HUES48 (cell line): ENCODE results near the gene C9orf152.

Source experiments
- H3K27ac ChIP-seq: one replicate; pipeline ENCODE4 v1.7.0; 2013; ENCODE audit warnings: low read depth, low read length, inconsistent platforms
- H3K27me3 ChIP-seq: 2 replicates; pipeline ENCODE4 v1.6.1; 2013; ENCODE audit warnings: mild to moderate bottlenecking, low read length; ENCODE audit not compliant: control insufficient read depth, insufficient read depth
- H3K36me3 ChIP-seq: 2 replicates; pipeline ENCODE4 v1.6.1; 2013; ENCODE audit warnings: low read length; ENCODE audit not compliant: control insufficient read depth, insufficient read depth
- H3K4me1 ChIP-seq: 2 replicates; pipeline ENCODE4 v1.6.1; 2013; ENCODE audit warnings: mild to moderate bottlenecking, low read length; ENCODE audit not compliant: control insufficient read depth, insufficient read depth
- H3K4me3 ChIP-seq: 2 replicates; pipeline ENCODE4 v1.5.1; 2013; ENCODE audit warnings: mild to moderate bottlenecking, low read depth, low read length
- H3K9ac ChIP-seq: 2 replicates; pipeline ENCODE4 v1.6.1; 2013; ENCODE audit warnings: mild to moderate bottlenecking, low read depth, low read length, moderate library complexity
- H3K9me3 ChIP-seq: 2 replicates; pipeline ENCODE4 v1.6.1; 2013; ENCODE audit warnings: low read length; ENCODE audit not compliant: control insufficient read depth, insufficient read depth

The C9orf152 gene

DNA sequence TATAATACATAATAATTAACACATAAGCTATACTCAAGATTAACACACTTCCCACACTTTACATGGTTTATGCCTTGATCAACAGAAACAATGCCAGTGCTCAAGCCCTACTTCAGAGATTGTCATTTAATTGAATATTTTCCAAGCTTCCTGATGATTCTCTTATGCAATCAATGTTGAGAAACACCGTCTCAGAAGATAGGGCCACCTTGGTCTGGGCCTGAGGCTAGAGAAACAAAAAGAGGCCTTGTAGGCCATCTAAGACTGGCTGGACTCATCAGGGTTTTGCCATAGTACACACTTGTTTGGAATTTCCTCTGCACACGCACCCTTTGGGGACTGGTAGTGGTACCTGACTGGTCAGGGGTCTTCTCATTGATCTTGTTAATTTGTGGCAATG is 16.3 kb downstream of the C9orf152 start:
- no peaks in the 10 kb centered on the region for H3K36me3 ChIP-seq
- H3K4me3 ChIP-seq: no peak overlapping the region
- H3K9me3 ChIP-seq: no peaks in the 10 kb centered on the region
- H3K27me3 ChIP-seq: no peaks in the 10 kb centered on the region
- no peak overlapping the region for H3K27ac ChIP-seq
- no peaks in the 10 kb centered on the region for H3K4me1 ChIP-seq
- H3K9ac ChIP-seq: no peak overlapping the region

DNA sequence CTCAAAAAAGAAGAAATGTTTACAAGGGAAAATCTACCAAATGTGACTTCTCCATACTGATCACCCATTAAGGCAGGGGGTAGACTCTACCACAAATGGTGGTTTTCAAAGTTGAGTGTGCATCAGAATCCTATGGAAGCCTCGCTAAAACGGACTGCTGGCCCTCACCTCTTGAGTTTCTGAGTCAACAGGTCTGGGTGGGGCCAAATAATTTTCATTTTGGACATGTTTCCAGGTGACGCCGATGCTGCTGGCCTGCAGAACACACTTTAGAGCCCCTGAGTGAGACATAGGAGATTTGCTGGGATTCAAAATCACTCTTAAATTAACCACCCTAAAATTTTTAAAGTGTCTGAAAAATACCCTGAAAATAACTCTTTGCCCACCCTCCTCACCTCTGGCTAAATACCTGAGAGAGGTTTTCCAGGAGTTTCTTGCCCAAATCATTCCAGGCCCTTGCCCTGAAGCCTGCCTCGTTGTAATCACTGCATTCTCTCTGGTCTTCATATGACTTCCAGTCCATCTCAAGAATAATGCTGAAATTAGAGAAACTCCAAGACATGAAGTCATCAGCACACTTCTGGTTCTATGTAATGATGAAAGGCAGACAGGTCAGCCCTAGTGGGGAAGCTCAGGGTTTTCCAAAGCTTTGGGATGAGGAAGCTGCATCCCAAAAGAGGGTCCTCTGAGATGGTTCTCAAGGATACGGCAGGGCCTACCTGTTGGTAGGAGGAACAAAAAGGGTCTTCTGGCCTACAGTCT is 18.2 kb downstream of the C9orf152 start:
- no peaks in the 10 kb centered on the region for H3K27me3 ChIP-seq
- H3K27ac ChIP-seq: no peak overlapping the region
- no peaks in the 10 kb centered on the region for H3K9me3 ChIP-seq
- no peak overlapping the region for H3K9ac ChIP-seq
- H3K4me1 ChIP-seq: peaks cover 6% of the 10 kb centered on the region
- H3K36me3 ChIP-seq: no peaks in the 10 kb centered on the region
- H3K4me3 ChIP-seq: no peak overlapping the region

DNA sequence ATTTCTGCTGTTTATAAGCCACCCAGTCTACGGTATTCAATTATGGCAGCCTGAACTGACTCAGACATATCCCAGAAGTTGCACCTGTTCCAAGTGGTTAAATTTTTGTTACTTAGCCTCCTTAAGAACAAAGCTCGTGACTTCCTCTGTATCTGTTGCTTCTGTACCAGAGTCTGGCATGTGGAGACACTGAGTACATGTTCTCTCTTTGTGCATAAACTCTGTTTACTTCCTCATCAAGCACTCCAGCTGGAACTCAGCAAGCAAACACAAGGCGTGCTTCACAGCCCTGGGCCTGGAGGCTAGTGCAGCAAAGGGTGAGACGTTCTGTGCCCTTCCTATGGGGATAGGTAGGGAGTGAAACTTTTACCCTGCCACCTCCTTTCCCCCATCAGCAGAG is 19.0 kb downstream of the C9orf152 start:
- H3K36me3 ChIP-seq: no peaks in the 10 kb centered on the region
- H3K4me3 ChIP-seq: no peak overlapping the region
- no peaks in the 10 kb centered on the region for H3K27me3 ChIP-seq
- H3K9ac ChIP-seq: no peak overlapping the region
- H3K9me3 ChIP-seq: no peaks in the 10 kb centered on the region
- H3K4me1 ChIP-seq: peaks cover 7% of the 10 kb centered on the region
- no peak overlapping the region for H3K27ac ChIP-seq

DNA sequence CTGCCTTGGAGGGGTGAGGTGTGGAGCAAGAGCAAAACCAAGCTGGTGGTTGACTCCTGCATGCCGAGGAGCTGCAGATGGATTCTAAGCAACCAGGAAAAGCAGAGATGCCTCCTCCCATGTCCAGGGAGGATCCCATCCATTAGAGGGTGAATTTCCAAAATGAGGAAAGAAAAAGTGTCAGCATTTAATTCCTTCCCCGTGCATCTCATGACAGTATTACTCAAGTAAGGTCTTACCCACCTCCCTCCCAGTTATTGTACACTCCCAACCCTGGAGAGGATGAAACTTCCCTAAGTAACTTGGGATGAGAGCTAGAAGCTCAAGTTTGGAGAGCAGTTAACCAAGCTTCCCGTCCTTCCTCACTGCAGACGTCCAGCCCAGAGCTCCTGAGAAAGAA is 19.9 kb downstream of the C9orf152 start:
- Histone ChIP-seq H3K27ac (no peak overlapping the region), H3K4me3 (no peak overlapping the region), H3K36me3 (no peaks in the 10 kb centered on the region), H3K9me3 (no peaks in the 10 kb centered on the region), H3K4me1 (peaks cover 7% of the 10 kb centered on the region), H3K9ac (no peak overlapping the region), H3K27me3 (no peaks in the 10 kb centered on the region)

DNA sequence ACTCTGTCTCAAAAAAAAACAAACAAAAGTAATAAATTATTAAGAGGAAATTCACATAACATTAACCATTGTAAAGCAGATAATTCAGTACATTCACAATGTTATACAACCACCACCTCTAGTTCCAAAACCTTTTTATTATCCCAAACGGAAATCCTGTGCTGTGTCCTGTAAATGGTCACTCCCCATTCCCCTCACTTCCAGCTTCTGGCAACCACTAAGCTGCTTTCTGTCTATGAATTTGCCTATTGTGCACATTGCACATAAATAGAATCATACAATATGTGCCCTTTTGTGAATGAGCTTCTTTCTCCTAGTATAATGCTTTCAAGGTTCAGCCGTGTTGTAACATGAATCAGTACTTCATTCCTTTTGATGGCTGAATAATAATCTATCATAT is 20.8 kb downstream of the C9orf152 start:
- no peak overlapping the region for H3K9ac ChIP-seq
- no peaks in the 10 kb centered on the region for H3K36me3 ChIP-seq
- no peak overlapping the region for H3K27ac ChIP-seq
- H3K27me3 ChIP-seq: no peaks in the 10 kb centered on the region
- H3K4me3 ChIP-seq: no peak overlapping the region
- H3K9me3 ChIP-seq: no peaks in the 10 kb centered on the region
- H3K4me1 ChIP-seq: peaks cover 7% of the 10 kb centered on the region

DNA sequence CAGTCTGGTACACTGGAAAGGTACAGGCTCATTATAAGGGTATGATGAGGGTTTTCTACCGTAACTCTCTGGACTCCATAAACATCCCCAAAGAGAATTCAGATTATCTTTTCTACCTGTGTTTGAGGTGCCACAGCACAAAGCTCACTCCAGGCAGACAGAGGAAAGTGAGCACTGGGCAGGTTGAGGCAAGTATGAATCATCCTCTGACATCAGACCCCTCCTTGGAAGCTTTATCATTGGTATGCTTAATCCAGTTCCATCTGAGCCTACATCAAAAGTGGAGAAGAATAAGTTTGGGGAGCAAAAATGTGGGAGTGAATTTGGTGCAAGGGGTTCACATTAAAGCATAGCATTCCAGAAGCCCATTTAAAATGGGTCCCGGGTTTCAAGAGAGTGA is 21.7 kb downstream of the C9orf152 start:
- H3K9me3 ChIP-seq: no peaks in the 10 kb centered on the region
- H3K9ac ChIP-seq: no peak overlapping the region
- H3K27me3 ChIP-seq: no peaks in the 10 kb centered on the region
- H3K36me3 ChIP-seq: no peaks in the 10 kb centered on the region
- peaks cover 7% of the 10 kb centered on the region for H3K4me1 ChIP-seq
- no peak overlapping the region for H3K27ac ChIP-seq
- H3K4me3 ChIP-seq: no peak overlapping the region

DNA sequence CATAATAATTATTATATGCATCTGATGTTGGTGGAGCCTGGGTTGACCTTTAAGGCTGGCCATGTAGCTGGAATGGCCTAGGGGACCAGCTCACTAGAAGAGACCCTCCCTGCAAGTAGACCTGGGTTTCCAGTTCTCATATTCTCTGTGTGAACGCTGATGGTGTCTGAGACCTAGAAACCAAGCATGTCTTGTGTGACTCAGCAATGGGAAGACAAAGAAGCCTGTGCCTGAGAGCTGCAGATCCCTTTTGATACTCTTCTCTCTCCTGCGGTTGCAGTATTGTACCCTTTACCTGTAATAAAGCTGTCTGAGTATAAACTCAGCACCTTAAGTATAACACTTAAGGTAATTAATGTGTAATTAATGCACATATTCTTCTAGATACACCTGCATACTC is 22.2 kb downstream of the C9orf152 start:
- H3K36me3 ChIP-seq: no peaks in the 10 kb centered on the region
- H3K9me3 ChIP-seq: no peaks in the 10 kb centered on the region
- no peak overlapping the region for H3K27ac ChIP-seq
- H3K4me1 ChIP-seq: peaks cover 7% of the 10 kb centered on the region
- no peak overlapping the region for H3K9ac ChIP-seq
- no peaks in the 10 kb centered on the region for H3K27me3 ChIP-seq
- no peak overlapping the region for H3K4me3 ChIP-seq

DNA sequence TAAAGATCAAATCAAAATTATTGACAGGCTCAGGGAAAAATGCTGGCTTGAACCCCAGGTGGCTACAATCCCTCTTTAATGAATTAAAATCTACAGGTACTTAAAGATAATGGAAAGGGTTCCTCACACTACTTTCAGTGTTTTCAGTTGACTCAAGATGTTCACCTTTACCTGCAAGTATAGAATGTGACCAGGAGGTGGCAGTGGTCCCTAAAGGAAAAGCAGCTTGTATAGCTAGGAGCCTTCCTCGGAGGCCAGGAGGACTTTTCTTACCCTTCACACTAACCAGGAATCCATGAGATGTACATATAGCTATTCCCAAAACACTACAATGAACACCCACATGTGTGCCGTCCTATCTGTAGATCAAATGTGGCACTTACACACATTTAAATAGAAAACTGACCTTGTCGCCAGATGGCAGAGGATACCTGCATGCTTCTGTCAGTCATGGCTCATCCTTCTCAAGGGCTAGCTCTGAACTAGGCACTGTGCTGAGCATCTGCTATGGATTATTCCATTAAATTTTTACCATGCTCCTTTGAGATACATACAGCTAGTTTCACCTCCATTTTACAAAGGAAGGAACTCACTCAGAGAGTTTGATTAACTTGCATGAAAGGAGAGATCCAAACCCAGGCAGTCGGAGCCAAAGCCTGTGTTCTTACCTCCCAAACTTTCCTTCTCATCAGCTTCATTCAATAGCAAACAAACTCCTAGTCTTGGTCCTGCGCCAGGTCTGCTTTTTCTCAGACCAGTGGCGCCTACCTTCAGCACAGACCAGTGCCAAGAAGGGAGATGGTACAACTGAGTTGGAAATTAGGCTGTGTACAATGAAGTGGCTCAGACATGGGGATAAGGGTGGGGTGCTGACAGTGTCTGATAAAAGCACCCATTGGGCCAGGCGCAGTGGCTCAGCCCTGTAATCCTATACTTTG is 24.5 kb downstream of the C9orf152 start:
- no peak overlapping the region for H3K4me3 ChIP-seq
- H3K4me1 ChIP-seq: peaks cover 7% of the 10 kb centered on the region
- H3K9me3 ChIP-seq: 0 out of 2 replicates have a peak, but pooled peaks cover 4% of the 10 kb centered on the region
- no peaks in the 10 kb centered on the region for H3K36me3 ChIP-seq
- no peak overlapping the region for H3K9ac ChIP-seq
- H3K27me3 ChIP-seq: no peaks in the 10 kb centered on the region
- no peak overlapping the region for H3K27ac ChIP-seq

DNA sequence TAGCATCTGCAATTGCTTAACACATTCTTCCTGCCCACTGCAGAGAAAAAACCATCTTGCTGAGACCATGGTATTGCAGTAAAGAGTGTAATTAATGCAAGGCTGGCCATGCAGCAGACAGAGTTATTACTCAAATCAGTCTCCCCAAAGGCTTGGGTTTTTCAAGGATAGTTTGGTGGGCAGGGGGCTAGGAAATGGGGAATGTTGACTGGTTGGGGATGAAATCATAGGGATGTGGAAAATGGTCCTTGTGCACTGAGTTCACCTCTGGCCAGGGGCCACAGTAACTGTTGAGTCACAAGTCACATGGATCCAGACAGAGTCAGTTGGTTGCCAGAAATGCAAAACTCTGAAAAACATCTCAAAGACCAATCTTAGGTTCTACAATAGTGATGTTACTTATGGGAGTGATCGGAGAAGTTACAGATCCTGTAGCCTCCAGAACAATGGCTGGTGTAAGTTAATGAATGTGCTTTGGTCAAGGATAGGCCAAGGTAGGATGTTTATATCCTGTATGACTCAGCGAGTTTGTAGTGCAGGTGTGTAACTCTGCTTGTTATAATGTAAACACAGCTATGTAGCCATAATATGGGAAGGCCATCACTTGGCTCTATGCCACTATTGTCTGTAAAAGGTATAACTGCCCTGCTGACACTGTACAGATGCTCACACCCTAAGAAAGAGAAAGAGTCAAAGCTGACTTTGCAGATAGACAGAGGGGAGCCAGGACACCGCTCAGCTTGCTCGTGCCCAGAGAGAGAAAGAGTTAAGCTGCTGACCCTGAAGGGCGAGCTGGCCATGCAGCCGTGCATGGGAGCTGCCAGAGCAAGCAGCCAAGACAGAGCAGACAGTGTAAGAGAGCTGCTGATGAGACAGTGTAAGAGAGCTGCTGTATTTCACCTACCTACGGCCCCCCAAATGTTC is 27.2 kb downstream of the C9orf152 start:
- Histone ChIP-seq H3K9ac (no peak overlapping the region), H3K27ac (no peak overlapping the region), H3K27me3 (no peaks in the 10 kb centered on the region), H3K4me1 (peaks cover 7% of the 10 kb centered on the region), H3K9me3 (0 out of 2 replicates have a peak, but pooled peaks cover 4% of the 10 kb centered on the region), H3K36me3 (no peaks in the 10 kb centered on the region), H3K4me3 (no peak overlapping the region)

DNA sequence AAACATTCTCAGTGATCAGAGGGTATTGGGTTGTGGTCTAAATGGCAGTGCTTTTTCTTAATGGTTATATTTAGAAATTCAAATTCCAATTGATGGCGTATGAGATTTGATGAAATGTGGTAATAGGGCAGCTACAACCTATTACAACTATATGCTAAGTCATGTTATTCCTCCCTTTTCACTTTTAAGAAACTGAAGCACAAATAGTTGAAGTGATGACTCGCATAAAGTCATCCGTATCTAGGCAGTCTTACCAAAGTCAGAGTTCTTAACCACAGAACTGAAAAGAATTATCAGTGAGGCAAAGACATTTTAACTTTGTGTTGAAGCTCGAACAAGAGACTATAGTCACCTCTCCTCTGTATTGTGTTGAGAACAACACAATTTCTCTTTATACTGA is 28.2 kb downstream of the C9orf152 start:
- H3K27me3 ChIP-seq: no peaks in the 10 kb centered on the region
- no peak overlapping the region for H3K4me3 ChIP-seq
- no peak overlapping the region for H3K9ac ChIP-seq
- H3K27ac ChIP-seq: no peak overlapping the region
- no peaks in the 10 kb centered on the region for H3K36me3 ChIP-seq
- 0 out of 2 replicates have a peak, but pooled peaks cover 4% of the 10 kb centered on the region for H3K9me3 ChIP-seq
- H3K4me1 ChIP-seq: 0 out of 2 replicates have a peak, but pooled peaks cover under 1% of the 10 kb centered on the region
